Measurements from ENCODE around the gene TMEM186.

GRCh38 chr16:8819411-8820034, 22.1 kb upstream of the TMEM186 start:
- no peak for TF ChIP-seq CTCF (IDR thresholded peaks at IDR 0.05)
- no peak for TF ChIP-seq EZH2 (IDR thresholded peaks at IDR 0.05; ENCODE audit: borderline replicate concordance, insufficient read depth, low read depth, low read length, poor library complexity, severe bottlenecking)

Data from B cell (primary cell).